Stimulated activated CD8-positive, alpha-beta memory T cell treated with anti-CD3 and anti-CD28 coated beads, Interleukin-12 subunit alpha, Interleukin-12 subunit beta, amount 100 ng/mL, for 1 hour (primary cell): Measurements from ENCODE around the gene TLK2.
"Not testable (repeated sequence)": the region's sequence is repeated elsewhere in the genome, so short reads cannot be mapped to it uniquely, and the experiment has no call there.

Experiments used
- DNase-seq: peaks from one replicate; pipeline ENCODE4 v3.0.0-alpha.2; 2020; ENCODE audit warnings: low read depth

The TLK2 gene

DNA sequence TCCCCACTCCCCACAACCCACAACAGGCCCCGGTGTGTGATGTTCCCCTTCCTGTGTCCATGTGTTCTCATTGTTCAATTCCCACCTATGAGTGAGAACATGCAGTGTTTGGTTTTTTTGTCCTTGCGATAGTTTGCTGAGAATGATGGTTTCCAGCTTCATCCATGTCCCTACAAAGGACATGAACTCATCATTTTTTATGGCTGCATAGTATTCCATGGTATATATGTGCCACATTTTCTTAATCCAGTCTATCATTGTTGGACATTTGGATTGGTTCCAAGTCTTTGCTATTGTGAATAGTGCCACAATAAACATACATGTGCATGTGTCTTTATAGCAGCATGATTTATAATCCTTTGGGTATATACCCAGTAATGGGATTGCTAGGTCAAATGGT, 82.3 kb downstream of the TLK2 start:
- DNase-seq: not testable (repeated sequence)

- no peak for DNase-seq
These were observed 84.0 kb downstream of the TLK2 start for GRCh38 chr17:62562656-62563055.

DNA sequence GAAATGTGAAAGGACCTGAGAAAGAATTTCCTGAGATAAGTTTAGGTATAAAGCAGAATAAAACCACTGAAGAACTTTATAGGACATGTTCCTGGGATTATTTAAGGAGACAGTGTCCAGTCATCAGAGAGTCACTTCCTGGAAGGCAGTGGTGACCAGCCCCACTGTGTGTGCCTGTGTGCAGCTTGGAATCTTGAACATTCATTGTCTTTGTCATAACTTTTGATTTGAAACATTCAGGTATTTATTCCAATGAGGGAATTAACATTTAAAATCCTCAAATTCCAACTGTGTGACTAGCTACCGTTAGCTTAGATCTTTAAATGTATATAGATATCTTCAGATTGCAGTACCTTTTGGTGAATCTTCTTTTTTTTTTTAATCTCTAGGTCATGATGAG, 87.2 kb downstream of the TLK2 start:
- no peak for DNase-seq

- DNase-seq: no peak
These were observed 88.5 kb downstream of the TLK2 start for GRCh38 chr17:62566996-62567578.

- no peak for DNase-seq
These were observed 93.9 kb downstream of the TLK2 start for GRCh38 chr17:62572488-62572887.

- DNase-seq: no peak
These were observed 94.3 kb downstream of the TLK2 start for GRCh38 chr17:62572888-62573401.

- no peak for DNase-seq
These were observed 95.0 kb downstream of the TLK2 start for GRCh38 chr17:62573480-62574117.

DNA sequence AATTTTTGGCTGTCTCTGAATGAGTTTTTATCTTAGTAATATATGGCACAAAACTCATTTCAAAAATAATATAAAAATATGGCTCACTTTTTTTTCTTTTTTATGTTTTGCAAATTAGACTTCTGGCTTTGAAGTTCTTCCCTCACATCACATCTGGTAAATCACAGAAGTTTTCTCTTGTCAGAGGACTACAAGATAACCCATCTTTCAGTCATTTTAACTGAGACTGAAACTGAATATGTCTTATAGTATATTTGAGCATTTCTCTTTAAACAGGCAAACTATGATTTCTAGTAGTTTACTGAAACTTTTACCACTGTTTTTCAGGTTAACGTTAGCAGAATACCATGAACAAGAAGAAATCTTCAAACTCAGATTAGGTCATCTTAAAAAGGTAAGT, 97.8 kb downstream of the TLK2 start:
- DNase-seq: no peak

- no peak for DNase-seq
These were observed 100.3 kb downstream of the TLK2 start for GRCh38 chr17:62578757-62579487.

DNA sequence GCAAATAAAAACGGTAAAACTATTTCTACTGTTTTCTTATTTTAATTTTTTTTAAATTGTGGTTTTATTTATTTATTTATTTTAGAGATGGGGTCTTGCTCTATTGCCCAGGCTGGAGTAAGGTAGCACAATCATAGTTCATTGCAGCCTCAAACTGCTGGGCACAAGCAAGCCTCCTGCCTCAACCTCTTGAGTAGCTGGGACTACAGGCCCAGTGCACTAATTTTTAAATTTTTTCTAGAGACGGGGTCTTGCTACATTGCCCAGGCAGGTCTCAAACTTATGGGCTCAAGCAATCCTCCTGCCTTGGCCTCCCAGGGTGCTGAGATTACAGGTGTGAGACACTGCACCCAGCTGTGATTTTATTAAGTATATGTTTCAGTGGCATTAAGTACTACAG, 102.3 kb downstream of the TLK2 start:
- no peak for DNase-seq

DNA sequence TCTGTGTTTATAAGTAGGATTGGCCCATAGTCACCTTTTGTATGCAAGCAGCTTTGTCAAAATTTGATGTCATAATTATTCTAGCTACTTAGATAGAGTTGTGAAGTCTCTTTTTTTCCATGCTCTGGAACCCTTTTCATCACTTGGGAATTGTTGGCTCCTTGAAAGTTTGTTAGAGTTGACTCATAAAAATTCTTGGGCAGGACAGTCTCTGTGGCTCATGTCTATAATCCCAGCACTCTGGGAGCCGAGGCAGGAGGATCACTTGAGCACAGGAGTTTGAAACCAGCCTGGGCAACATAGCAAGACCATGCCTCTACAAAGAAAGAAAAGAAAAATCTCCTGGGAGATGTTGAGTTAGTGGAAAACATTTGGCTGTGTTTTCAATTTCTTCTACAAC, 103.1 kb downstream of the TLK2 start:
- DNase-seq: no peak

GRCh38 chr17:62587554-62587953, 108.9 kb downstream of the TLK2 start:
- no peak for DNase-seq

- no peak for DNase-seq
These were observed 109.5 kb downstream of the TLK2 start for GRCh38 chr17:62588109-62588508.

- no peak for DNase-seq
These were observed 112.7 kb downstream of the TLK2 start for GRCh38 chr17:62591333-62591732.

GRCh38 chr17:62591822-62592221, 113.2 kb downstream of the TLK2 start:
- DNase-seq: not testable (repeated sequence)

DNA sequence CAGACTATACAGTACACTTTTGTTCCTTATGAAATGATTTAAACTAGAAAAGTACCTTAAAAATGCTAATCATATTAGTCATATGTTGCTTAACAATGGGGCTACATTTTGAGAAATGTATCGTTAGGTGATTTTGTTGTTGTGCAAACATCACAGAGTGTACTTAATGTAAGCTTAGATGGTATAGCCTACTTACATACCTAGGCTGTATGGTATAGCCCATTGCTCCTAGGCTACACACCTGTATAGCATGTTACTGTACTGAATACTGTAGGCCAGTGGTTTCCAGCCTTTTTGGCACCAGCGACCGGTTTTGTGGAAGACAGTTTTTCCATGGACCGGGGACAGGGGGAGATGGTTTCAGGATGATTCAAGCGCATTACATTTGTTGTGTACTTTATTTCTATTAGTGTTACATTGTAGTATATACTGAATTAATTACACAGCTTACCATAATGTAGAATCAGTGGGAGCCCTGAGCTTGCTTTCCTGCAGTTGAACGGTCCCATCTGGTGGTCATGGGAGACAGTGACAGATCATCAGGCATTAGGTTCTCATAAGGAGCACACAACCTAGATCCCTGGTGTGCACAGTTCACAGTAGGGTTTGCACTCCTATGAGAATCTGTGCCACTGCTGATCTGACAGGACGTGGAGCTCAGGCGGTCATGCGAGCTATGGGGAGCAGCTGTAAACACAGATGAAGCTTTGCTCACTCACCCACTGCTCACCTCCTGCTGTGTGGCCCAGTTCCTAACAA, 113.9 kb downstream of the TLK2 start:
- no peak for DNase-seq

DNA sequence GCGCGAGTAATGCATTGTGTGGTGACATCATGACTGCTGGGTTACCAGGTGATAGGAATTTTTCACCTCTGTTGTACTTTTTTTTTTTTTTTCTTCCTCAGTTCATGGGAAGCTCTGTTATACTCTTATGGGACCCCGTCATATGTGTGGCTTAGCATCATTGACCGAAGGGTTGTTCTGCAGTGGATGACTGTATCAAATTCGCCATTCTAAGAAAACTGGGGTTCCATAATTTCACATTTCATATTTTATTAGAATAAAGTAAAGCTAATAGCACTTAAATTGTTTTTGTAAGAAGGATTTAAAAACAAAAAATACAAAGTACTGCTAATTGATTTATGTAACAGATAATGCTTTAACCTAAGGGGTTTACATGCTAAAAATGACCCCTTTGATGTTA, 116.9 kb downstream of the TLK2 start:
- DNase-seq: no peak

- DNase-seq: no peak
These were observed 118.0 kb downstream of the TLK2 start for GRCh38 chr17:62596662-62597061.

- no peak for DNase-seq
These were observed 118.5 kb downstream of the TLK2 start for GRCh38 chr17:62597150-62597549.

- DNase-seq: no peak
These were observed 119.3 kb downstream of the TLK2 start for GRCh38 chr17:62597920-62598319.

- DNase-seq: no peak
These were observed 121.5 kb downstream of the TLK2 start for GRCh38 chr17:62599964-62600657.

- no peak for DNase-seq
These were observed 122.2 kb downstream of the TLK2 start for GRCh38 chr17:62600805-62601204.
